GM12878 (cell line): ENCODE results near the gene PRKAG3.

Experiments used
- BRCA1 ChIP-seq: IDR thresholded peaks from 2 replicates; pipeline ENCODE4 v1.6.1; 2011; ENCODE audit warnings: low read depth, low read length, improper control_type of control experiment
- CBFB ChIP-seq: IDR thresholded peaks from 2 replicates; pipeline ENCODE4 v1.6.1; 2016; ENCODE audit warnings: antibody characterized with exemption, low read depth
- CHD2 ChIP-seq: IDR thresholded peaks from 2 replicates; pipeline ENCODE4 v1.6.1; 2011; ENCODE audit warnings: low read depth, low read length, improper control_type of control experiment, borderline replicate concordance
- CHD4 ChIP-seq: fragments of 200-600 bp; sonication (generic); IDR thresholded peaks from 2 replicates; pipeline ENCODE4 v1.6.1; 2016; ENCODE audit warnings: mild to moderate bottlenecking
- EP300 ChIP-seq, 2 experiments: fragments of 150-350 bp in 1 of 2; IDR thresholded peaks; 2 replicates each; pipeline ENCODE4 v1.6.1; 2011 to 2012; ENCODE audit warnings: low read depth in 2 of 2, low read length in 2 of 2, borderline replicate concordance in 1 of 2, improper control_type of control experiment in 1 of 2, inconsistent platforms in 1 of 2; ENCODE audit not compliant: control insufficient read depth in 1 of 2
- GABPA ChIP-seq: IDR thresholded peaks from 2 replicates; pipeline ENCODE4 v1.6.1; 2014; ENCODE audit warnings: antibody characterized with exemption, low read depth, mild to moderate bottlenecking, inconsistent platforms
- MTA3 ChIP-seq: IDR thresholded peaks from 2 replicates; pipeline ENCODE4 v1.6.1; 2012; ENCODE audit warnings: low read length, inconsistent platforms, borderline replicate concordance
- NFXL1 ChIP-seq: fragments of 450-650 bp; IDR thresholded peaks from 2 replicates; pipeline ENCODE4 v1.6.1; 2017; ENCODE audit warnings: antibody characterized with exemption, mild to moderate bottlenecking, borderline replicate concordance
- POLR2A ChIP-seq: IDR thresholded peaks from 2 replicates; pipeline ENCODE4 v1.6.1; 2011; ENCODE audit warnings: low read depth, mild to moderate bottlenecking, low read length
- RFX5 ChIP-seq: IDR thresholded peaks from 2 replicates; pipeline ENCODE4 v1.6.1; 2011; ENCODE audit warnings: low read depth, low read length, improper control_type of control experiment
- SMARCA5 ChIP-seq: fragments of 450-650 bp; IDR thresholded peaks from 2 replicates; pipeline ENCODE4 v1.6.1; 2017; ENCODE audit warnings: mild to moderate bottlenecking
- TCF12 ChIP-seq: IDR thresholded peaks from 2 replicates; pipeline ENCODE4 v1.6.1; 2011; ENCODE audit warnings: low read depth, mild to moderate bottlenecking, low read length
- WRNIP1 ChIP-seq: IDR thresholded peaks from 2 replicates; pipeline ENCODE4 v1.6.1; 2011; ENCODE audit warnings: low read depth, low read length, improper control_type of control experiment, borderline replicate concordance
- TF ChIP-seq, protein P1 (sequence below), 3 experiments: IDR thresholded peaks in 2 of 3; conservative IDR thresholded peaks in 1 of 3; 2 replicates each; pipeline ENCODE4 v1.5.1; 2011; ENCODE audit warnings: low read depth in 3 of 3, low read length in 3 of 3, mild to moderate bottlenecking in 3 of 3, control low read depth in 2 of 3, moderate library complexity in 2 of 3, inconsistent platforms in 1 of 3, mixed read lengths in 1 of 3; ENCODE audit not compliant: control insufficient read depth in 2 of 3, insufficient read depth in 1 of 3; ENCODE audit errors: extremely low read depth in 1 of 3

DNA sequence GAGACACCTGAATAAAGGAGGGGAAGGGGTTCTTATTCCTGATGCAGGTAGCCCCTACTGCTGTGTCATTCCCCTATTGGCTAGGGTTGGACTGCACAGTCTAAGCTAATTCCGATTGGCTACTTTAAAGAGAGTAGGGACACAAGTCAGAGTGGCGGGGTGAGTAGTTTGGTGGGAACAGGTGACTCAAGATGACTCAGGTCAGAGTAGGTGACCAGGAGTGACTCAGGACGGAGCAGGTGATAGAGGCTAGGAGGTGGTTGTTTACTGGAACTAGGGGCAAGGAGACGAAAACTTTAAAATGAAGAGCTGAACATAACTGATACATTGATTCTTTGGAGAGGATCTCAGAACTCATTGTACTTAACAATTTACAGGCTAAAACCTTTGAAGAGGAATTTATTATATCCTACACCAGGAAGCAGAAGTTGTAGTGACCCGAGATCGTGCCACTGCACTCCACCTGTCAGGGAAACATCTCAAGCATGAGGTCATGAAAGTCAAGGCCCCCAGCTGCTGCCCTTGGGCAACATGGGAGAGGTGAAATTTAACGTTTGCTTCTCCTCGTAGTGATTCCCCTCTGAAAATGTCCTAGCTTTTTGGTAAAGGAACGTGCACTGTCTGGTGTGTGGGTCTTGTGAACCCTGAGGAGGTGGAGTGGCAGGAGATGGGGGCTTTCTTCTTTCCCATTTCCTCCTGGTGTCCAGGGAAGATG is 54.2 kb downstream of the PRKAG3 start:
- TF ChIP-seq RFX5 (no peak), EP300 (IDR thresholded peaks at IDR 0.05; ENCODE audit: borderline replicate concordance in 1 of 2, control insufficient read depth in 1 of 2, low read depth in 2 of 2, low read length in 2 of 2) (no peak), BRCA1 (no peak), POLR2A (no peak), NFXL1 (no peak), TCF12 (no peak), CBFB (no peak), CHD4 (no peak), WRNIP1 (no peak), SMARCA5 (no peak), GABPA (no peak), MTA3 (no peak), CHD2 (no peak)
- TF ChIP-seq, protein P1, sequence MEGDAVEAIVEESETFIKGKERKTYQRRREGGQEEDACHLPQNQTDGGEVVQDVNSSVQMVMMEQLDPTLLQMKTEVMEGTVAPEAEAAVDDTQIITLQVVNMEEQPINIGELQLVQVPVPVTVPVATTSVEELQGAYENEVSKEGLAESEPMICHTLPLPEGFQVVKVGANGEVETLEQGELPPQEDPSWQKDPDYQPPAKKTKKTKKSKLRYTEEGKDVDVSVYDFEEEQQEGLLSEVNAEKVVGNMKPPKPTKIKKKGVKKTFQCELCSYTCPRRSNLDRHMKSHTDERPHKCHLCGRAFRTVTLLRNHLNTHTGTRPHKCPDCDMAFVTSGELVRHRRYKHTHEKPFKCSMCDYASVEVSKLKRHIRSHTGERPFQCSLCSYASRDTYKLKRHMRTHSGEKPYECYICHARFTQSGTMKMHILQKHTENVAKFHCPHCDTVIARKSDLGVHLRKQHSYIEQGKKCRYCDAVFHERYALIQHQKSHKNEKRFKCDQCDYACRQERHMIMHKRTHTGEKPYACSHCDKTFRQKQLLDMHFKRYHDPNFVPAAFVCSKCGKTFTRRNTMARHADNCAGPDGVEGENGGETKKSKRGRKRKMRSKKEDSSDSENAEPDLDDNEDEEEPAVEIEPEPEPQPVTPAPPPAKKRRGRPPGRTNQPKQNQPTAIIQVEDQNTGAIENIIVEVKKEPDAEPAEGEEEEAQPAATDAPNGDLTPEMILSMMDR (IDR thresholded peaks at IDR 0.05 in 2 of 3, conservative IDR thresholded peaks at IDR 0.05 in 1 of 3; ENCODE audit: control insufficient read depth in 2 of 3, extremely low read depth in 1 of 3, insufficient read depth in 1 of 3, low read depth in 3 of 3, low read length in 3 of 3): no peak
